GM06990 (cell line): Measurements from ENCODE around the gene S100A14.

ENCODE experiments used
- DNase-seq: peaks from one replicate; pipeline ENCODE4 v3.0.0-alpha.2; 2011; ENCODE audit not compliant: insufficient read length; ENCODE audit errors: extremely low read depth
- H3K27me3 ChIP-seq: replicated peaks from 2 replicates; pipeline ENCODE4 v1.6.0; 2011; ENCODE audit warnings: low read length; ENCODE audit not compliant: control insufficient read depth, insufficient read depth
- H3K36me3 ChIP-seq: 2 replicates; pipeline ENCODE4 v1.5.1; 2011; ENCODE audit warnings: low read length; ENCODE audit not compliant: control insufficient read depth, insufficient read depth
- H3K4me3 ChIP-seq: replicated peaks from 2 replicates; pipeline ENCODE4 v1.5.1; 2011; ENCODE audit warnings: low read depth, mild to moderate bottlenecking, control low read depth, low read length
- TF ChIP-seq, protein P1 (sequence below): IDR thresholded peaks from 2 replicates; pipeline ENCODE4 v1.5.1; 2011; ENCODE audit warnings: low read length, control low read depth, mild to moderate bottlenecking, inconsistent platforms; ENCODE audit not compliant: insufficient read depth, poor library complexity, severe bottlenecking

S100A14 gene

GRCh38 chr1:153636312-153636711 lies 20.2 kb upstream of the S100A14 start:
- TF ChIP-seq, protein P1, sequence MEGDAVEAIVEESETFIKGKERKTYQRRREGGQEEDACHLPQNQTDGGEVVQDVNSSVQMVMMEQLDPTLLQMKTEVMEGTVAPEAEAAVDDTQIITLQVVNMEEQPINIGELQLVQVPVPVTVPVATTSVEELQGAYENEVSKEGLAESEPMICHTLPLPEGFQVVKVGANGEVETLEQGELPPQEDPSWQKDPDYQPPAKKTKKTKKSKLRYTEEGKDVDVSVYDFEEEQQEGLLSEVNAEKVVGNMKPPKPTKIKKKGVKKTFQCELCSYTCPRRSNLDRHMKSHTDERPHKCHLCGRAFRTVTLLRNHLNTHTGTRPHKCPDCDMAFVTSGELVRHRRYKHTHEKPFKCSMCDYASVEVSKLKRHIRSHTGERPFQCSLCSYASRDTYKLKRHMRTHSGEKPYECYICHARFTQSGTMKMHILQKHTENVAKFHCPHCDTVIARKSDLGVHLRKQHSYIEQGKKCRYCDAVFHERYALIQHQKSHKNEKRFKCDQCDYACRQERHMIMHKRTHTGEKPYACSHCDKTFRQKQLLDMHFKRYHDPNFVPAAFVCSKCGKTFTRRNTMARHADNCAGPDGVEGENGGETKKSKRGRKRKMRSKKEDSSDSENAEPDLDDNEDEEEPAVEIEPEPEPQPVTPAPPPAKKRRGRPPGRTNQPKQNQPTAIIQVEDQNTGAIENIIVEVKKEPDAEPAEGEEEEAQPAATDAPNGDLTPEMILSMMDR: no peak
- DNase-seq: no peak
- H3K27me3 ChIP-seq: no peaks in the 10 kb centered on the region
- H3K4me3 ChIP-seq: no peak overlapping the region
- peaks cover 22% of the 10 kb centered on the region for H3K36me3 ChIP-seq

GRCh38 chr1:153635872-153636271 lies 19.7 kb upstream of the S100A14 start:
- TF ChIP-seq, protein P1: no peak
- Histone ChIP-seq H3K27me3 (no peaks in the 10 kb centered on the region), H3K4me3 (peak overlapping the region; percentile 99; the same call in 1 of the 2 replicates), H3K36me3 (peaks cover 20% of the 10 kb centered on the region)
- DNase-seq: no peak

GRCh38 chr1:153633754-153634665 lies 17.9 kb upstream of the S100A14 start, which contains the start of gene CHTOP:
TSS of gene CHTOP (plus strand) at chr1:153634066. CDS start at chr1:153636589, 2,523 bp downstream.
- H3K4me3 ChIP-seq: peak within 1 kb of the TSS; percentile 99
- TF ChIP-seq, protein P1: no peak
- H3K36me3 ChIP-seq: peaks cover 12% of the 10 kb centered on the region
- H3K27me3 ChIP-seq: no peaks in the 10 kb centered on the region
- peak; percentile 99 for DNase-seq

- no peaks in the 10 kb centered on the region for H3K27me3 ChIP-seq
- TF ChIP-seq, protein P1: no peak
- peaks cover 11% of the 10 kb centered on the region for H3K36me3 ChIP-seq
- no peak for DNase-seq
- H3K4me3 ChIP-seq: peak overlapping the region; percentile 99
These were observed 17.1 kb upstream of the S100A14 start for GRCh38 chr1:153633161-153633753.

GRCh38 chr1:153631047-153632022 lies 15.2 kb upstream of the S100A14 start:
- TF ChIP-seq, protein P1: no peak
- no peaks in the 10 kb centered on the region for H3K27me3 ChIP-seq
- H3K4me3 ChIP-seq: no peak overlapping the region
- peaks cover 1% of the 10 kb centered on the region; the same call in 1 of the 2 replicates for H3K36me3 ChIP-seq
- no peak for DNase-seq
